Hepatic stellate cell (primary cell): ENCODE data around the gene EDRF1.
"Not testable (repeated sequence)": the region's sequence is repeated elsewhere in the genome, so short reads cannot be mapped to it uniquely, and the experiment has no call there.

Experiments used
- DNase-seq: peaks from one replicate; pipeline ENCODE4 v3.0.0; 2011; ENCODE audit warnings: low spot score

The EDRF1 gene

DNA sequence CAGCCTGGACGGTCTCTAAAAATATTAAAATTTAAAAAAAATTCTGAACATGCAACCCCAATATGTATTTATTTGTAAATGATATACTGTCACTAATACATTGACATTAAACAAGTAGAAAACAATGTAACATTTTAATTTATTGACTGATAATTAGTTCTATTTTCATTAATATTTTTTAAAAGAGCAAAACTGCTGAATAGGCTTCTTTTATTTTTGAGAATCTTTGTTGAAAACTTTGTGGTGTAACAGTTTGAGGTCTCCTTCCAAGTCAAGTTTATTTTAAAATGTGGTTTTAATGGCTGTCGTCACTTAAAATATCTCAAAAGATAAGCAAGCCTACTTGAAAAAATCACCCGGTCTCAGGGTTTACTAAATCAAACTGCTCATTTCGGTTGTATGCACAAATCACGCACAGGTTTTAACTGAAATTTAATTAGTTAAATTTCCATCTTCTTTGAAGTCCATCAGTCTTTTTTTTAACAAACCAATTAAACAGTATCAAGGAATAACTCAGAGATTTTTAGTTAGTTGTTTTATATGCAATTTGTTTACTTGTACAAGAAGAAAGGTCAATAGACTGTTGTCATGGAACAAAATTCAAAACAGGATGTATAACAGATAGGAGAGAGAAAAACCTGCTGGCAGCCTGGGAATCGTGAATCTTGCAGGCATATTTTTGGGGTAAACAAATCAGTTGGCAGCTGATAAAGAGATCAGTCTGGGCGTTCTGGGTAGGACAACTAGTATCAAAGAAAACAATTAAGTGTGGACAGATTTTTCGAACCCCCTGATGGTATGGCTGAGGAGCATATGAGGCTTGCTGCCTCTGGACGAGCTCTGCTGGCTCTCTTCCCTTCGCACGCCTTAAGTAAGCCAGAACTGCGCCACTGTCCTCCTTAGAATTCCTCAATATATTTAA, 9.7 kb upstream of the EDRF1 start:
- DNase-seq: no peak

DNA sequence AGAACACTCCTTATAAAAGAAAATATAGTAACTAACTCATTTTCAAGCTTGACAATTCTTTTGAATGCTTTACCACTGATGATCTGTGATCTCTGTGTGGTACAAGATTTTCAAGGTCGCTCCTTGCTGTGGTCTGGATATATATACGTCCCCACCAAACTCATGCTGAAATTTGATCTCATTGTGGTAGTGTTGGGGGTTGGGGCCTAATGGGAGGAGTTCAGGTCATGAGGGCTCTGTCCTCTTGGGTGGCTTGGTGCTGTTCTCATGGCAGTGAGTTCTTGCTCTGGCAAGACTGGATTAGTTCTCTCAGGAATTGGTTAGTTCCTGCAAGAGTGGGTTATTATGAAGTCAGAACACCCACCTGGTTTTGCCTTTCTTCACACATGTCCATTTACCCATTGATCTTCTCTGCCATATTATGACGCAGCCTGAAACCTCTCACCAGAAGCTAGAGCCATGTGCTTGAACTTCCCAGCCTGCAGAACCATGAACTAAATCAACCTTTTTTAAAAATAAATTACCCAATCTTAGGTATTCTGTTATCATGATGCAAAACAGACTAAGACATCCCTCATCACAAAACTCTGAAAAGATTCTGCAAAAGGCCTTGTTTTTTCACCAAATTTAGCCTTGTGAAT, 8.3 kb upstream of the EDRF1 start:
- DNase-seq: no peak

DNA sequence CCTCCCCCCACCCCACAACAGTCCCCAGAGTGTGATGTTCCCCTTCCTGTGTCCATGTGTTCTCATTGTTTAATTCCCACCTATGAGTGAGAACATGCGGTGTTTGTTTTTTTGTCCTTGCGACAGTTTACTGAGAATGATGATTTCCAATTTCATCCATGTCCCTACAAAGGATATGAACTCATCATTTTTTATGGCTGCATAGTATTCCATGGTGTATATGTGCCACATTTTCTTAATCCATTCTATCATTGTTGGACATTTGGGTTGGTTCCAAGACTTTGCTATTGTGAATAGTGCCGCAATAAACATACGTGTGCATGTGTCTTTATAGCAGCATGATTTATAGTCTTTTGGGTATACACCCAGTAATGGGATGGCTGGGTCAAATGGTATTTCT, 4.8 kb upstream of the EDRF1 start:
- DNase-seq: not testable (repeated sequence)

DNA sequence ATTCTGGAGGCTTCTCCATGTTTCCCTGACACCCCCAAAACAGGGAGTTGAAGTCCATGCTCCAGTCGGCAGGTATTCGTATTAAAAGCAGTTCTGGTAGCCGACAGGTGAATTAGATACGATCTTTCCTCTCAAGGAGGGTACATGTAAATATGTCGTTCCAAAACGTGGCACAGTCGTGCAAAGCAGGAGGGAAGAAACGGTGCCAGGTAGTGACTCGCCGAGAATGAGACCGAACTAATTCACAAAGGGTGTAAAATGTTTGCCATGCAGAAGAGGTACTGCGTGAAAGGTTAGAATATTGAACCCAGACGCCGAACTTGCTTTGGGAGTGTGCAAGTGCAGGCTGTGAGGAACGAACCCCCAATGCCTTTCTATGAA, 483 bp downstream of the EDRF1 start:
- DNase-seq: no peak

DNA sequence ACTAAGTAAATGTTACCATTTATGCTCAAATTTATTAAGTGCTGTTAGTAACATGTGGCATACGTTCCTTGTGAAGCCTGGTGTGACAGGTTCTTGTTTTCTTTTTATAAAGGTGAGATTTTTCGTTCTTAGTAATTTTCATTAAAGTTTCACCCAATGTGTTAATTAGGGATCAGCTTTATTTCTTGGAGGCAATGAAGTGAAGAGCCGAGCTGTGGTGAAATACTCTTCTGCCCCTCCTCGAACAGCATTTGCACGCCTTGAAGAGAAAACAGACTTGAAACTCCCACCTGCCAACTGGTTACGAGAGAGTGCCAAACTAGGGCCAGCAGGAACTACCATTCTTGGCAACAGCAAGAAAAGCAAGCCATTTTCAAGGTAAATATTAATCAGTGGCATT, 1.5 kb downstream of the EDRF1 start:
- DNase-seq: no peak

DNA sequence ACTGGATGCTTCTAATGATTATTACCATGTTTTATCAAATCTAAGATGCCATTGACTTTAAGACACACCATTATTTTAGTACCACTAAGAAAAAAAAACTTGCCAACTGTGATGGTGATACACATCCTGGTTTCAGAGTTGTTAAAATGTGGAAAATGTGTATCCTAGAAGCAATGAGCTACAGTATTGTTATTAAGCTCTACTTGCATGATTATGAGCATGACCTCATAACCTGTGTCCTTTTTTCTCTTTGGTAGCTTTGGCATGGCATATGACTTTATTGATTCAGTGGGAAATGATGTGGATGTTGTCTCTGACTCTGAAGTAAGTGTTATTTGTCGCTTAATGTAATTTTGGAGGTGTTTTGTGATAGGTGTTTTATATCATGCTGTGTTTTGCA, 3.3 kb downstream of the EDRF1 start:
- DNase-seq: no peak

DNA sequence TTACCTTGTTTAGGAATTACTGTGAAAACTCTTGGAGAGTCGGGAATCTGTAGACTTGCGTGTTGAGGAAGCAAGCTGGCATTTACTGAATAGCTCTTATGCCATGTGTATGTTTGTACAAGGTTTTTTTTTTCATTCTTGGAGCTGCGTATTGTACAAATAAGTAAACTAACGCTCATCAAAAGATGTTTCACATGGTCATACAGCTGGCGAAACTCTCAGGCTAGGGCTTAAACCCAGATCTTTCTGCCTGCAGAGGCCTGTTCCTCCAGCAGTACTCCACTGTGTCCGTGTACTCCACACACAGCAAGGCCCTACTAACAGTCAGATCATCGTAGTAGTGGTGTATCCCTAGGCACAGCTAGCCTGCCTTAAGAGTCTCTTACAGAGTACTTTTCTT, 7.4 kb downstream of the EDRF1 start:
- no peak for DNase-seq

DNA sequence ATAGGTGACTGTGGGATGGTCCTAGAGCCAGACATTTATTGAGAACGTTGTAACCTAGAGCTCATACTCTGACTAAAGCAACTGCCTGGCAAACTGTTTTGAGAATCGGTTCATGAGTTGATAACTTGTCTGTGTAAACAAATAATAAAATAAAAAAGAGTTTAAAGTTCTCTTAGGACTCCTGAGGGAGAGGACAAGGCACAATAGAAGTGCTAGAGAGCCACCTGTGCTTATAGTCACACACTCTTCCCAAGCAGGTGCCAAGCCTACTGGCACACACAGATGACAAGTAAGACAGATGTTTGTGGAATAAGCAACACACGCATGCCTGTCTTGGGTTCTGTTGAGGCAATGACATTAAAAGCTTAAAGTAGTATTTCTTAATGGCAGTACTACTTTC, 7.9 kb downstream of the EDRF1 start:
- no peak for DNase-seq

DNA sequence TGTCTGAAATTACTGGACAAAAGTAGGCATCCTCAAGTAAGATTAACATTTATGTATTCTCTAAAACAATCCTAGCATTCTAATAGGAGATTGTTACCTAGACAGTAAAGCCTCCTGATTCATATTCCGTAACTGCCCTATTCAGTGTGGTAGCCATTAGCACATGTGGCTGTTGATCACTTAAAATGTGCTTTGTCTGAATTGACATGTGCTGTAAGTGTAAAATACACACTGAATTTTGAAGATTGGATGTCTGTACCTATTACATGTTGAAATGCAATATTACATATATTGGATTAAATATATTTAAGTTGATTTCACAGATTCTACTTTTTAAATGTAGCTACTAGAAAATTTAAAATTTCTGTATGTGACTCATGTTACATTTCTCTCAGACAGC, 14.6 kb downstream of the EDRF1 start:
- no peak for DNase-seq

DNA sequence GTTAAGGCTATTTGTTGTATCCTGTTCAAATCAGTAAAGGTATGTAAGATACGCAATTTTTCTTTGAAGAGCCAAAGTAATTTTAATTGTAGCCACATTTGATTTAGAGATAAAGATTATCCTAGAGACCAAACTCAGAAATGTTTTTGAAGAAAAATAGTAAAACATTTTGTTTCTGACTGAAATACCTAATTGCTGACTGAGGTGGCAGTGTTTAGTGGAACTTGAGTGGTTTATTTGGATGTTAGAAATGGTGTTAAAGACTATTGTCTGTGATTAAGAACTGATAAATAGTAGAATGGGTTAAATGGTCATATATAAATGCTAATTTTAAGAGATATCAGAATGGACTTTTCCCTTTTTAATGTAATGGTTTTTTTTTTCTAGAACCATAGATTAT, 15.3 kb downstream of the EDRF1 start:
- no peak for DNase-seq

DNA sequence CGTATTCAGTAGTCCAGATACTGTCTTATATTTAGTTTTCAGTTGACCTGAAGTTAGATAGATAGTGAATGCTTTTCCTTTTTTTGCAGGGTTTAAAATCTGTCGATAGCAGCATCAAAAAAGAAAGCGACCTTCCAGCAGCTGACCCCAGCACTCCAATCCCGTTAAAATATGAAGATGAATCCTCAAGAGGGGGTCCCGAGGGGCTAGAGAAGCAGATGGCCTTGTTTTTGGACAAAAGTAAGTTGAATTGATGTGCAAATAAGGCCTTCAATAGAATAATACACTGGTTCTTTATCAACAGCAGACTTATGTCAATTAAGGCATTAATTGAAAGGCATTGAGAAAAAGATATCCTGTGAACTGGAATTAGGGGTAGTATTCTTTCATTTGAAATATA, 18.7 kb downstream of the EDRF1 start:
- DNase-seq: no peak

DNA sequence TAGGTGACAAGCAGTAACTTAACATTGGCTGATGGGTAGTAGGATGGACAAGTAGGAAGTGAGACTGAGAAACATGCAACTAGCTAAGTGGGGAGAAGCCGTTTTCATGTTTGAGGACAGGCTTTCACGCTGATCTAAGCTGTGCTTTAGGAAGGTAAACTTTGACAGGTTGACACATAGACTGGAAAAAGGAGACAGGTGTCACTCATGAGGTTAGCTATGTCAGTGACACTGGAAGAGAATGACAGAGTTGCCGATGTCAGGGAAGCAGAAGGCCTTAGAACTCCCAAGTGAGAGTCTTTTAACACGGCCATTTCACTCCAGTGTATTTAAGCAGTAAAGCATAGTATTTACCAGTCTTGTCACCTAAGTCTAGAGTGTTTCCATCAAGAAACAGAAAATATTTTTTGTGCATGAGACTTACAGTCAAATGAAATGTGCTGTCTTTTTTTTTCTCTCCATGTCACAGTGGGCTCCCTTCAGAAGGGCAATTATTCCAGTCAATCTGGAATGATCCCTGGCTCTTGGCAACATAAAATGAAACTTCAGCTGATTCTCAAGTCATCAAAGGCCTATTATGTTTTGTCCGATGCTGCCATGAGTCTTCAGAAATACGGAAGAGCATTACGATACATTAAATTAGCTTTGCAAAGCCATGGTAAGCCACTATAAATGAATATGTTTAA, 20.6 kb downstream of the EDRF1 start:
- no peak for DNase-seq

DNA sequence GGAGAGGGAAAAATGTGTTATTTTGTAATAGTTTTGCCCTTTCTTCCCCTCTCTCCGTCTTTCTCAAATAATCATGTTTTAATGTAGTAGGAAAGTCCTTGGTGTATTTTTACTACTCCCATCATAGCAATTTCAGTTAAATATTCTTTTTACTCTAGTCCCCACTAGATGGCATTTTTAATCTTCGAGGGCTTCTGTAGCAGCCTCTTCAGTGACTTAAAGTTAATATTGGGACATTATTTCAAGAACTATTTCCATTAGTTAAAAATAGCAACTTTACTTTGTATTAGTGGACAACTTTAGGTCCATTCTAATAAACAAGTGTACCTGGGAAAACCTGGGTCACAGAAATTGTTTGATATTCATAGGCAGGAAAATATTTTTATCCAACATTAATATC, 23.0 kb downstream of the EDRF1 start:
- DNase-seq: no peak

DNA sequence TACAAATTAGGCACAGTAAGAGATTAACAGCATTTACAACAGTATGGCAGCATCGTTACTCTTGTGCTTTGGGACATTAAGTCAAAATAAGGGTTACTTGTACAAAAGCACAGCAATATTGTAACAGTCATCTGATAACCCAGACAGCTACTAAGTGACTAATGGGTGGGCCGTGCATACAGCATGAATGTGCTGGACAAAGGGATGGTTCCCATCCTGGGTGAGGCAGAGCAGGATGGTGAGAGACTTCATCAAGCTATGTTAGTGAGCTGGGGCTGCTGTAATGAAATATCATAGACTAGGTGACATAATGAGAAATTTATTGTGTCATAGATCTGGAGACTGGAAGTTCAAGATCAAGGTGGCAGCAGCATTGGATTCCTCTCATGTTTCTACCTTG, 25.4 kb downstream of the EDRF1 start:
- DNase-seq: no peak

DNA sequence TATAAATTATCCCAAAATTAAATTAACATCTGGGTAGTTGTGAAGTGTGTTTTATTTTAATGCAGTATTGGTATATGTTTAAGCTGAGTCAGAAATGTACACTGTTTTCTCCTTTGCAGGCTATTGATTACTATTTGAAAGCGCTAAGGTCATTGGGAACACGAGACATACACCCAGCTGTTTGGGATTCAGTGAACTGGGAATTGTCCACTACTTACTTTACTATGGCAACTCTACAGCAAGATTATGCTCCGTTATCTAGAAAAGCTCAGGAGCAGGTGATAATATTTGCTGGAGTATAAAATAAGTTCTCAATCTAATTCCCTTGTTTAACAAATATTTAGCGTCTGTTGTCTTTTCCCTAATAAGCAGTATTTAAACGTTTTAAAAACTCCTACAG, 27.9 kb downstream of the EDRF1 start:
- no peak for DNase-seq

DNA sequence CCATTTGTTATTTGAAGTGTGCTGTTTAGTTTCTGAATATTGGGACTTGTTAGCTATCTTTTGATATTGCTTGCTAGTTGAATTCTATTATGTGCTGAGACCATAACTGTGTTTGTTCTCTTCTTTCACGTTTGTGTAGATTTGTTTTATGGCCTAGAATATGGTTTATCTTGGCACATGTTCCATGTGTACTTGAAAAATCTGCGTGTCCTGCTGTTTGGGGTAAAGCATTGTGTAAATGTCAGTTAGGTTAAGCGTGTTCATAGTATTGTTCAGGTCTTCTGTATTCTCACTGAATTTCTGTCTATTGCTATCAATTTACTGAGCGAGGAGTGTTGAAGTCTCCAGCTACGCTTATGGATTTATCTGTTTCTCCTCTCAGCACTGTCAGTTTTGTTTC, 36.7 kb downstream of the EDRF1 start:
- DNase-seq: no peak

DNA sequence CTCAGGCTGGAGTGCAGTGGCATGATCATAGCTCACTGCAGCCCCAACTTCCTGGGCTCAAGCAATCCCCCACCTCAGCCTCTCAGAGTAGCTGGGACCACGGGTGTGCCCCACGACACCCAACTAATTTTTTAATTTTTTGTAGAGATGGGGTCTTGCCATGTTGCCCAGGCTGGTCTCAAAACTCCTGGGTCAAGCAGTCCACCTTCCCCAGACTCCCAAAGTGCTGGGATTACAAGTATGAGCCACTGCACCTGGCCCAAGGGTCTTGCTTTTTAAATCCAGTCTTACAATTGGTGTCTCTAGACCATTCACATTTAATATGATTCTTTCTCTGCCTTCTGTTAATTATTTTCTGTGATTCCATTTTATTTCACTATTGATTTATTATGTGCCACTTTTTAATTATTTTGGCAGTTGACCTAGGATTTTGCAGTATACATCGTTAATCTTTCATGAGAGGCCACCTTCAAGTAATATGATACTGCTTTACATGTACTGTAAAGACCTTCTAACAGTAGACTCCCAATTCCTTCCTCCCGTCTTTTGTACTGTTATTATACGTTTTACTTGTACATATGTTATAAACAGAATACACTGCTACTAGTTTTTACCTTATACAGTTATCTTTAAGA, 37.5 kb downstream of the EDRF1 start:
- no peak for DNase-seq

DNA sequence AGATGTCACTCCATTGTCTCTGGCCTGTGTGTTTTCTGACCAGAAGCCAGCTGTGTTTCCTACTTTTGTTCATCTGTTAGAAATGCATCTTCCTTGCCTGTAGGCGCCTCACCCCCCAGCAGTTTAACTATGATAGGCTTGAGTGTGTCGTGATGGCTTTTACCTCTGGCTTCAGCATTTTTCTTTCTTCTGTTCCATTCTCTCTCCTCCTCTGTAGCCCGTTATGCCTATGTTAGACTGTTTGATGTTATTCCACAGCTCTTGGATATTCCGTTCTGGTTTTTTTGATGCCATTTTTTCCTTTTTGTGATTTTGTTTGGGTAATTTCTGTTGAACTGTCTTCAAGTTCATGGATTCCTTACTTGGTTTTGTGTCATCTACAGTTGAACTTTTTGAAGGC, 38.2 kb downstream of the EDRF1 start:
- no peak for DNase-seq

DNA sequence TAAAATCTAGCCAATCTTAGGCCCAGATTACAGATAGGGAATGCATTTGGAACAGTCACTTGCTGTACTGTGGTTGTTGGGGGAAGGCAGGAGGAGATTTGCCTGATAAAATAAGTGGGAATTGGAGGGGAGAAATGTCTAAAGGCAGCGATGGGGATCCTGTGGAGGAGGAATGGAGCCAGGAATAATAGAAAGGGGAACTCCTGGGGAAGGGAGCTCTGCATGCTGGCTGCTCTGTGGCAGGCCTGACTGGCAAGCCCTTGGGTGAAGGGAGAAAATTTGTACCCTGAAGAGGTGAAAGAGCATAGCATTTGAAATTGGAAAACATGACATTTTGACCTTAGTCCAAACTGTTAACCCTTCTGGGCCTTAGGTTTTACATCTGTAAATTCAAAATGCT, 42.5 kb downstream of the EDRF1 start:
- no peak for DNase-seq

DNA sequence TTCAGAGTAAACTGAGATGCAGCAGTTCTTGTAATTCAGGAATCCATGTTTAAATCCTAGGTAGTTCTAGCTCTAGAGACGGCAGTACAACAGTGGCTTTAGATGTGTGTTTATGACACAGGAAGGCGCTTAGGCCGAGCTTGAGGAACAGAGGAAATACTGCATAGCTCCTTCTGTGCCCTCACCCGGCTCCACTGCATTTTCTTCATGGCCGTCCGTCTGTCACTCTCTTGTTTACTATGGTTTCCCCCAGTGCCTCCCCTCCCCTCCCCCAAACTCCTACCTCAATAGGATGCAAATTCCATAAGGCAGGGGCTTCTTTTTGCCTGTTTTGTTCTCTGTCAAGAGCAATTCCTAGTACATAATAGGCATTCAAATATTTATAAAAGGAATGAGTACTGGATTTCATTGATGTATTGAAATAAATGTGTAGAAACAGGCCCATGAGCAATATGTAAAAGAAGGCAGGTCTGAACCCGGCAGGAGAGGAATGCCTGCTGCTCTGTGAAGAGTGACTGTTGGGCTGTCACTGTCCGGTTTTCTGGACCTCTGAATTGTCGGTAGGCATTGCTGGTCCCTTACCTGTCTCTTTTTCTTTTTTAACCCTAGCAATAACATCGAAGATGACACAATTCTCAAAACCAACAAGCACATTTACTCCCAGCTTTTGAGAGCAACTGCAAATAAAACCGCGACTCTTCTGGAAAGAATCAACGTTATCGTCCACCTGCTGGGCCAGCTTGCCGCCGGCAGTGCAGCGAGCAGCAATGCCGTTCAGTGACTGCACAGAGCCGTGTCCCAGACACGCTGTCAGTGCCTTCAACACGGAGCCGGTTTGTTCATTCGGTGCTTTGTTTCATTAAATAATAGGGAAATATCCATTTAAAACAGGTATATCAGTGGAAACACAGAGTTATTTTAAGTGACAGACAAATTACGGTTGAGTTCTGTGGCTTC, 43.5 kb downstream of the EDRF1 start:
- no peak for DNase-seq

DNA sequence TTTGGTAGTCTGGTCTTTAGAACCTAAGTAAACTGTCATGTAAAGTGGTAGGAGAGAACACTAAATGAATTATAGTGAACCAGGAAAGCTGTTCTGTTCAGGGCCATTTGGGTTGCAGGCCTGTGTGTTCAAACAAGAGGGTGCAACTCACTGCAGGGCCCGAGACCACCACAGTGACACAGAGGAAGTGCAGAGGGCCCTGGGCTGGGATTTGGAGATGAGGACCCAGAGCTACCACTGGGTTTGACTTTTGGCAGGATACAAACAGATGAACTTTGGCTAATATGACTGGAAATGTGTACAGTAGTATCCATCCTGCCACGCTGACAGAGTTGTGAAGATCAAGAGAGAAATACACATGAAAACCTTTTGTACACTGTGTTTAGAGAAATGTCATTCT, 46.3 kb downstream of the EDRF1 start:
- no peak for DNase-seq

DNA sequence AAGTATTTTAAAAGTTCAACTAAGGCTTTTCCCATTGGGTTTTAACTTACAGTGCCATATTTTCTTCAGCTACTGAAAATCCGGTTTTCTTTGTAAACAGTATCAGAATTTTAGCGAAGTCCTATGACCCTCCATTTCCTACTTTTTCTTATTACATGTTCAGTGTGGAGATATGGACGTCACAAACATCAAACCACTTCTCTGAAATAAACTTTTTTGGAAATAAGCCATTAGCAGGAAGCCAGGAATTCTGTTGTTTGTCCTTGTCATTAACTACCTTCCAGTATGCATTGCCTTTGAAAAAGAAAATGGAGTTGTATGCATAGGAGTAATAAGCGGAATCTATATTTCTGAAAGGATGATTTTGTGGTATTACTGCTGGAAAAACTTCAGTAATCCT, 47.0 kb downstream of the EDRF1 start:
- no peak for DNase-seq
